Measurements from ENCODE around the gene PPP2R2C.

PPP2R2C gene

DNA sequence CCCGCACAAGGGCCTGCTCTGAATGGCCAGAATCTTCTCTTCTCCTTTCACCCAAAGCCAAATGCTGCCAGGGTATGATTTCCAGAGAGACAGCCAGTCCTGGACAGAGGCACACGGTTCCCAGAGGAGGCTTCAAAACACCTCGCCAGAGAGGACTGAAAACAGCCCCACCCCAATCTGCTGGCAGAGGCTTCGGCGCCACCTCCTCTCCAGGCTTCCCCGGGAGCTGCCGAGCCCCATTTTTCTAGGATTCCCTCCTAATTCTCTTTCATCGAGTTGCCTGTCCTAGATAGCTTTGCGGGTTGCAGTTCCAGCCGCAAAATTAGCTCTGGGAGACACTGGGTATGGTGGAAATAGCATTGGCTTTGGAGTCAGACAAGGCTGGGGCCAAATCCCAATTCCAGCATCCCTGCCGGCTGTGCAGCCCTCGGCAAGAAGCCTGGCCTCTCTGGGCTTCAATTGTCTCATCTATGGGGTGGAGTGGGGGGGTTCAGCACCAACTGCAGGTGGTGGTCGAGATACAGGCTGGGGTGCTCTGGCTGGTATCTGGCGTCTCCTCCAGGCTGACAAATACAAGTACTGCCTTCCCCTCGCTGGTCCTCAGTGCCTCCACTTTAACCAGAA, 22.6 kb downstream of the PPP2R2C start:
- DNase-seq (ENCODE audit: low read depth in 2 of 2) = no peak

DNA sequence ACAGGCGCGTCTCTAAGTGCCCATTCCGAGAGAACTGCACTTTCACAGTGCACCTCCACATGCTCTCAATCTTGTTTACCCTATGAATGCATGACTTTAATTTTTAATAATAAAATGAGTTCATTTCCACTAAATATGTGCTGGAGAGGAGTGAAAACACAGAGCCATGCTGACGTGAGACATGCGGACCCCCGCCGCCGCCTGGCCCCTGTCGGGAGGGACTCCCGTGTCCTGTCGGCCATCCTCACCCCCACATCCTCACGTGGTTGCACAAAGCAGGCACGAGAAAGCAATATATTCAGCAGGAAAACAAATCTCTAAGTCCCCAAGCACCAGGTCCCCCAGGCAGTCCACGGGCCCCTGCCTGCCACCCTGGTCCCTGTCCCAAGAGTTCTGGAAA, 23.1 kb downstream of the PPP2R2C start:
- DNase-seq (ENCODE audit: low read depth in 2 of 2) = no peak

GRCh38 chr4:6448476-6449170, 23.8 kb downstream of the PPP2R2C start:
- DNase-seq (ENCODE audit: low read depth in 2 of 2) = no peak

- no peak for DNase-seq (ENCODE audit: low read depth in 2 of 2)
Measured at GRCh38 chr4:6447672-6448171, 24.7 kb downstream of the PPP2R2C start.

DNA sequence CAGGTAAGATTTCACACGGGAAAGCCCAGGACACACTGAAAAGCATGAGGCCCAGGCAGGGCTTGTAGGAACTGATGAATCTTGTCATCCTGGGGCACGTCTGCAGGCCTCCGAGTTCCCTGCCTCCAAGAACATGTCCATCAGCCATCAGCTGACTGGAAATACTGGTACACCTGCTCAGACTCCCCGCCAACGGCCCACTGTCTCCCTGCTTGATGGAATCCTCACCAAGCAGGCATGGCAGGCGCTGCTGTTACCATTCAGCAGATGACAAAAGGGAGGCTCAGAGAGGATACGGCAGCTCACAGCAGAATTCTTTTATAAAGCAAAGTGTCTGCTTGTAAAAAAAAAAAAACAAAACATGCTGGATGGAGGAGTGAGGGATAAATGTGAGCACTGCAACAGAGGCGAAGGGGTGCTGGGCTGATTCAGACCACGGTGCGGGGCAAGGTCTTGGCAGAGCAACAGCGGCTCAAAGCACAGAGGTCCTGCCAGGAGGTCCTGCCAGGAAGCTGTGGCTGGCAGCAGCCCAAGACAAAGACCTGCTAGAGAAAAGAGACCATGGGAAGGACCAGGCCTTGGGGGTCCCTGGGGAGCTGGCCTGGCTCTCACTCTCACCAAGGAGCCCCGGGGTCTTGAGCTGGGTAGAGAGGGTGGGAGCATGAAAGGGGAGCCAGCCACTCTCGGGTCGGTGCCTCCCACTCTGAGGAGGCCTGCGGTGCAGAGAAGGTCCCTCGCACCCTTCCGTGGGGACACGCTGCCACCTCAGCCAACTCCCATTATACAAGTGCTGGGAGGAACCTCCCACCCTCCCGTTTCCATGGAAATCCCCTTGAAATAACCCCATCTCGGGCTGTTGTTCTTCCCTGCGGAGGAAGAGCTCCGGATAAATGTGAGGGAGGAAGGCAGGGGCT, 25.6 kb downstream of the PPP2R2C start:
- no peak for DNase-seq (ENCODE audit: low read depth in 2 of 2)

DNA sequence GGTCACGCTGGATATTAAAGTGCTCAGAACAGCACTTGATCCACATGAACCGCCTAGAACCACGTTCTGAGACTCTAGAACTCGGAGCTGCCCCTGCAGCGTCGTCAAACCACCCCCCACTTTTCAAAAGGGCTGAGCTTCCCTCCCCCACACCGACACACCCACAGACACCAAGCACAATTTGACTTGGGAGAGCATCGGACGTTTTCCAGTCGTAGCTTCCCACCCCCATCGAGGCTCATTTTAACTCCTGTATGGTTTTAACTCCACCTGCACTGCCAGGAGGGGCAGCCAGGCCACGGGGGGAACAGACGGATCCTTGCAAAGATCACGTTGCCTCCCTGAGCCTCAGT, 26.3 kb downstream of the PPP2R2C start:
- DNase-seq (ENCODE audit: low read depth in 2 of 2) = no peak

DNA sequence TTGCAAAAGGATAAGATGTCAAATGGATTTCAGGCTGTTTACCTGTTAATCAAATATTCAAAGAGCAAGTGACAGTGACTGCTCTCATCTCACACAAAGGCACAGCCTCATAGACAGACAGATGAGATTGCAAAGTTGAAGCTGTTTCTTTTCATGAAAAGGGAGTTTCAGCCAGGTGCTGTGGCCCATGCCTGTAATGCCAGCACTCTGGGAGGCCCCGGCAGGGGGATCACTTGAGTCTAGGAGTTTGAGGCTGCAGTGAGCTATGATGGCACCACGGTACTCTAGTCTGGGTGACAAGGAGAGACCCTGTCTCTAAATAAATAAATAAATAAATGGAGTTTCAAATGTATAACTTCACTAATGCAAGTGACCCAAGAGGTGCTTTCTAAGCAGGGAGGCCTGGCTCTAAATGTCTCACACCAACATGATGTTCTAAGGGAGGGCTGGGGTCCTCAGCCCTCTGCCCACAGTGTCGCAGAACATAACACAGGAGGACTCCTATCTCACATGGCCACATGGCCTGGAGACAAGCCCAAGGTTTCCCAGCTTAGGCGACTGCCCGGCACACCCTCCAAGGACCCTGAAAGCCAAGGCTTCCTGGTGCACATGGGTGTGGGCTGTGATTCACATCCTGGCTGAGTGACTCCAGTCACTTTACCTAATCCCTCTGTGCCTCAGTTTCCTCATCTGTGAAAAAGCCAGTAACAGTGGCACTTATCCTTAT, 26.8 kb downstream of the PPP2R2C start:
- DNase-seq (ENCODE audit: low read depth in 2 of 2) = no peak

GRCh38 chr4:6444582-6444981, 27.8 kb downstream of the PPP2R2C start:
- no peak for DNase-seq (ENCODE audit: low read depth in 2 of 2)

DNA sequence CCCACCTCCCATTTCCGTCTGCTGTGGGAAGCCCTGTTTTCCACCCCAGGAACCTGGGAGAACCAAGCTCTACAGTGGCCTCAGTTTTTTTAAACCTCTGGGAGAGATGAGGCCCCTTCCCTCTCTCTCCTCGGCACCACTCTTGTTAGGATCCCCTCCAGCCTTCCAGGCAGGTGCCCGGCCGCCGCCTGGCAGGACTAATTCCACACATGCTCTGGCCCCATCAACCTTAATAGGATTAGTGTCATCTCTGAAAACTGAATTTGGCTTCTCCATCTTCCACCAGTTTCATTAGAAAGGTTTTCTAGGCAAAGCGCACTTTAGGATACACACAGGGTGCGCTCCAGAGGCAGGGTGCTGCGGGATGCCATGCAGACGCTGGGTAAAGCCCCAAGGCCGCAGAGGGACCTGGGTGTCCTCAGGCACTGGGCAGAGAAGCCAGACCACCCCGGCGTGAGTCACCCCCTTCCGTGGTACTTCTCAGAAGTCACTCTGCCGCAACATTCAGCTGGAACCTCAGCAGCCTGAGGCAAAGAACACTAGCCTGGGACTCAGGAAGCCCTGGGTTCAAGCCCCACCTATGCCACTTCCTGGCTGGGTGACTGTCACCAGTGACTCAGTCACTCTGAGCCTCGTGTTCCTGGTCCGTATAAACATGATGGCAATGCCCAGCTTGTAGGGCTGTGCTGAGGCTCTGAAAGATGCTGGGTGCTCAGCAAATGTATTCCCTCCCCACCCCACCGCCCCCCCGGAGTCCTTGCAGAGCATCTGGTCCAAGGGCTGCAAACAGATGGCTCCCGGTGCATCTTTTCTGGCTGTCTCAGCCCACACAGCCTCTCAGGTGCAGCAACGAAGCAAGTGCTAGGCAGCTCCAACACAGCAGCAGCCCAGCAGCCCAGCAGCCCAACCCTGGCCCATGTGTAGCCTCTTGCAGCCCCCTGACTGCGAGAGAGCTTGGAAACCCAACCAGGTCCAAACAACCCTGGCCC, 29.1 kb downstream of the PPP2R2C start:
- DNase-seq (ENCODE audit: low read depth in 2 of 2) = no peak

DNA sequence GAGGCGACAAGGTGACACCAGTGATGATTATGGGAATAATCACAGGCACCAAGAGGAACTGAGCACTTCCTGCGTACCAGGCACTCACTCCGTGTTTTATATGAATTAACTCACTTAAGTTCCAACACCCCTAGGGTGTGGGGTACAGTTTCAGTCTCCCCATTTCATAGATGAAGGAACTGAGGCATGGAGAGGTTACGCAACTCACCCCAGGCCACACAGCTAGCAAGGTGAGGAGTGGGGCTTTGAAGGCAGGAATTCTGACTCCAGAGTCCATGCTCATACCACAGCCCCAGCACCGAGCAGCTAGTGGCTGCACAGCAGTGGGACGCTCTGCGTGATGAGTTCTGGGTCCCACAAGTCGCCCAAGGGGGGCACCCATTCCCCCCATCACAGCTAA, 29.9 kb downstream of the PPP2R2C start:
- DNase-seq (ENCODE audit: low read depth in 2 of 2) = no peak

DNA sequence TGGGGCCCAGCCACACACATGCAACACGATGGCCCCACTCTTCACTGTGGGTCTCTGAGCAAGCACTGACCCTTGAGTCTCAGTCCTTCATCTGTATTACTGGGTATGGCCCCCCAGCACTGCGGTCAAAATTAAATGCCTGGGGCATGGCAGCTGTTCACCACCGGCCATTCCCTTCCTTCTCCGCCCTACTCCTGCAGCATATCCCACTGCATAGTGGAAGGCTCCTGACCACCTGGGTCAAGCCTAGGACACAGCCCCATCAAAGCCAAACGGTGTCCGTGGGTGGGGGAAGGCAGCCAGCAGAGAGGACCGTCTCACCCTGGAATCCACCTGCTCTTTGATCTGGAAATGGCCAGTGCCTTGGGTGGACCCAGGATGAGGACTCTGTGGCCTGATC, 30.7 kb downstream of the PPP2R2C start:
- DNase-seq (ENCODE audit: low read depth in 2 of 2) = no peak

GRCh38 chr4:6441202-6441582, 31.2 kb downstream of the PPP2R2C start:
- no peak for DNase-seq (ENCODE audit: low read depth in 2 of 2)

GRCh38 chr4:6440506-6441201, 31.8 kb downstream of the PPP2R2C start:
- DNase-seq (ENCODE audit: low read depth in 2 of 2) = no peak

DNA sequence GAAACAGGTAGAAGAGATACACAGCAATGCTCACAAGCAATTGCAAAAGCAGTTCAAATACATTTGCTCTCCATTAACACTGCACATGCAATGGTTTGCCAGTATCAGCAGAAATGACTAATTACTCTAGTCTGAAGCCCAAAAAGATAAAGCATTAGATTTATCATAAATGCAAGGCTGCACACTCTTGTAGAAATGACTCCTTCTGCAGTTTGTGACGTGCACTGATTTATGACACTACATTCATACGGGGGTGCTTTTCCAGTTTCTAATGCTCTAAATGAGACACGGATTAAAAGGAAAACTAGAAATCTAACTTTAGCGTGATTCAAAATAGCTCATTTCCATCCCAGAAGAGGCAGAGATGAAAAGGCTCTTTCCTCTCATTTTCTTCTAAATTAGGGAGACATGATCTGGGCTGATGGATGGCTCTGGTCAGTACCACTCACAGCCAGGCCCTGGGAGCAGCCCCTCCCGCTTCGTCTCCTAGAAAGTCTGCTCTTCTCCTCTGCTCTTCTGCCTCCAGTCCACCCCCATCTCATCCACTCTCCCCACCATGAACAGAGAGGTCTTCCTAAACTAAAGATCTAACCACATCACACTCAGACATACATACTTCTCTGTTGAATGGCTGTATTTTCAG, 33.2 kb downstream of the PPP2R2C start:
- no peak for DNase-seq (ENCODE audit: low read depth in 2 of 2)

GRCh38 chr4:6437826-6438238, 34.6 kb downstream of the PPP2R2C start:
- DNase-seq (ENCODE audit: low read depth in 2 of 2) = no peak

DNA sequence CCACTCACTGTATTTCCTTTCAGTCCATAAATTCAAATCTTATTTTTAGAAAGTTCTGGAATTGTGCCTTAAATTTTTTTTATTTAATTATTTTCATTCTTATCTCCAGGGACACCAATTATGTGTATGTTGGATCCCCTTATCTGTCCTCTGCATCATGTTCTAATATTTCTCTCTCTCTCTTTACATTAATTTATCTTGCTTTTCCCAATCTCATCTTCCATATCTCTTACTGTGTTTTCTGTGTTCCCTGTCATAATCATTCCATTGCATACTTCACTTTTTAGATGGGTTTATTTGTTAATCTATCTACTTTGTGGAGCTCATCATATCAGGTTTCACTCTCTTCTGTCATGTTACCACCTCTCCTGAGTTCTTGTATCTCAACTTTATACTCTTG, 37.4 kb downstream of the PPP2R2C start:
- no peak for DNase-seq (ENCODE audit: low read depth in 2 of 2)

DNA sequence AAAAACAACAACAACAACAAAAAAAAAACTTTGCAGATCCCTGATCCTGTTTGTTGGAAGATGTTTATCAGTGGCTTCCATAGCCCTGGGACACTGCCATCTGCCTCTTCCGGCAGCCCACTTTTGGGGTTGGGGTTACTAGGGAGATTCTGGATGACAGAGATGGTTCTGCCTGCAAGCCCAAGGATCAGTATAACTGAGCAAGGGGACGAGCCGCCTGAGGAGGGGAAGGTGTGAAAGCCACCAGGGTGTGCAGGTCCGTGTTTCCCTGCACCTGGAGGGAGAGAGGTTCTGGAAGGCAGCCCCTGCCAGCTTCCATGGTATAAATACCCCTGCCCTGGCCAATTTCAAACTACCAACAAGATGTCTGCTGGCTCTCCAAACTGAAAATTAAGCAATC, 41.5 kb downstream of the PPP2R2C start:
- DNase-seq (ENCODE audit: low read depth in 2 of 2) = no peak

DNA sequence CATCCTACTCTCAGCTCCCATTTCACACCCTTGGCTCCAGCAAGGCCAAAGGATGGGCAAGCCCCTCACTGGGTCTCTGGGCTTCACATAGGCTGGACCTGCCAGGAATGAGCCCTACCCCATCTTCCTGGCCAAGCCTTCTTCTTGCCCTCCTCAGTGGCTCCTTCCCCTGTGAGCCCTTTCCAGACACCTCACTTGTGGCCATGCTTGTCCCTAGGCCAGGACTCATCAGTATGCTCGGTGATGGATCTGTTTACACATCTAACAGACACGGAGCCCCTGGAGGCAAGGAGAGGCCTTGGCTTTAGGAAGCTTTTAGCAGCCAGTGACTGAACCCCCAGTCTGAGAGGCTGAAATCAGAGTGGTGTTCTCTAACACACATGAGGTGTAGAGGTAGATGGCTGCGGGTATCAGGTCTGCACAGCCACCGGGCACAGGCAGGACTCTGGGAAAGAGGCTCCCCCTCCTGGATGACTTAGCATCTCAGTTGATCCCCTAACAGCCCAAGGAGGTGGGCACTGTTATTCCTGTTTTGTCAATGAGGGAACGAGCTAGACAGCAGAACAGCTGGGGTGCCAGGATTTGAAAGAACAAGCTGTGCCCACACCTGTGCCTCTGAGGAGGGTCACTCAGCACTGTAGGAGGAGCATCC, 44.8 kb downstream of the PPP2R2C start:
- no peak for DNase-seq (ENCODE audit: low read depth in 2 of 2)

Measured in activated CD8-positive, alpha-beta memory T cell treated with anti-CD3 and anti-CD28 coated beads for 4 hours (primary cell).